Endothelial cell of umbilical vein (primary cell): ENCODE results near the gene TNIK. TPM values are rescaled to one million over a fixed set of nuclear protein-coding genes. Genes with fewer than 3 reads are reported as not detected.

ENCODE experiments used
- BruUV-seq: library from RNA; stranded (reverse); fragments of 400-500 nt; replicated peaks from 2 replicates; lab custom pipeline; 2021; lab: Mats Ljungman, UMichigan
- CTCF ChIA-PET: fragments of 300-600, 350-600 bp; sonication (Branson Sonifier 250); formaldehyde crosslinking; loops from one replicate; lab custom pipeline; 2021; ENCODE audit warnings: antibody characterized with exemption, inconsistent platforms; lab: Charles Lee
- POLR2A ChIA-PET: fragments of 300-600, 350-600 bp; sonication (Branson Sonifier 250); formaldehyde crosslinking; loops from one replicate; lab custom pipeline; 2021; ENCODE audit warnings: antibody characterized with exemption, inconsistent platforms; lab: Charles Lee
- DNase-seq: peaks from one replicate; pipeline ENCODE4 v3.0.0-alpha.2; 2011; ENCODE audit warnings: low read depth, low spot score
- FAIRE-seq: peaks from 2 replicates; lab custom pipeline; 2011; peaks lifted over from hg19 to GRCh38; lab: Jason Lieb, UNC
- H2AFZ ChIP-seq: 2 replicates; pipeline ENCODE4 v1.6.0; 2012; ENCODE audit warnings: low read depth, low read length, control low read depth, inconsistent platforms
- H3K27ac ChIP-seq: 2 replicates; pipeline ENCODE4 v1.5.1; 2011; ENCODE audit warnings: low read depth, mild to moderate bottlenecking, control low read depth, low read length, moderate library complexity; ENCODE audit not compliant: insufficient read depth
- H3K27me3 ChIP-seq, 2 experiments: 2 replicates each; pipeline versions ENCODE4 v1.6.0 to v1.6.1; 2011; ENCODE audit warnings: low read length in 2 of 2, mixed read lengths in 1 of 2; ENCODE audit not compliant: control insufficient read depth in 2 of 2, insufficient read depth in 2 of 2
- H3K36me3 ChIP-seq, 2 experiments: 2 replicates in 1 of 2; 3 replicates in 1 of 2; pipeline ENCODE4 v1.5.1; 2011; ENCODE audit warnings: low read length in 2 of 2, mild to moderate bottlenecking in 1 of 2, moderate library complexity in 1 of 2; ENCODE audit not compliant: control insufficient read depth in 2 of 2, insufficient read depth in 2 of 2; ENCODE audit errors: extremely low read depth in 1 of 2
- H3K4me1 ChIP-seq: 3 replicates; pipeline ENCODE4 v1.5.1; 2011; ENCODE audit warnings: mild to moderate bottlenecking, low read length; ENCODE audit not compliant: control insufficient read depth, insufficient read depth; ENCODE audit errors: extremely low read depth
- H3K4me2 ChIP-seq: 2 replicates; pipeline ENCODE4 v1.6.1; 2011; ENCODE audit warnings: low read length, control low read depth, mixed read lengths; ENCODE audit not compliant: insufficient read depth
- H3K4me3 ChIP-seq, 3 experiments: fragments of 200-600 bp in 1 of 3; sonication (generic), shearing (Covaris generic) in 1 of 3; replicated peaks in 1 of 3; 2 replicates each; pipeline ENCODE4 v1.5.1; 2011 to 2016; ENCODE audit warnings: control low read depth in 3 of 3, low read length in 3 of 3, mild to moderate bottlenecking in 2 of 3, inconsistent platforms in 1 of 3, low read depth in 1 of 3, moderate library complexity in 1 of 3; ENCODE audit not compliant: insufficient read depth in 1 of 3
- H3K79me2 ChIP-seq: 2 replicates; pipeline ENCODE4 v1.6.0; 2012; ENCODE audit warnings: low read length, inconsistent platforms; ENCODE audit not compliant: control insufficient read depth, insufficient read depth
- H3K9ac ChIP-seq: replicated peaks from 2 replicates; pipeline ENCODE3; 2011; ENCODE audit warnings: low read length, control low read depth; ENCODE audit not compliant: insufficient read depth; ENCODE audit errors: extremely low read depth
- H3K9me1 ChIP-seq: replicated peaks from 3 replicates; pipeline ENCODE4 v1.6.0; 2011; ENCODE audit warnings: mild to moderate bottlenecking, low read length; ENCODE audit not compliant: control insufficient read depth, insufficient read depth; ENCODE audit errors: extremely low read depth
- H3K9me3 ChIP-seq: replicated peaks from 2 replicates; pipeline ENCODE4 v1.5.1; 2012; ENCODE audit warnings: low read length, inconsistent platforms; ENCODE audit not compliant: control insufficient read depth, insufficient read depth
- H4K20me1 ChIP-seq: replicated peaks from 2 replicates; pipeline ENCODE3; 2011; ENCODE audit warnings: mild to moderate bottlenecking, low read length; ENCODE audit not compliant: control insufficient read depth, insufficient read depth; ENCODE audit errors: extremely low read depth
- EZH2 ChIP-seq: IDR thresholded peaks from 2 replicates; pipeline ENCODE4 v1.6.1; 2012; ENCODE audit warnings: borderline replicate concordance, low read depth, mild to moderate bottlenecking, moderate library complexity, low read length, inconsistent platforms; ENCODE audit not compliant: severe bottlenecking
- FOS ChIP-seq: IDR thresholded peaks from 2 replicates; pipeline ENCODE4 v1.6.1; 2011; ENCODE audit warnings: mild to moderate bottlenecking, low read length, moderate library complexity, borderline replicate concordance; ENCODE audit not compliant: insufficient read depth
- GATA2 ChIP-seq: IDR thresholded peaks from 2 replicates; pipeline ENCODE4 v1.7.0; 2011; ENCODE audit warnings: low read depth, mild to moderate bottlenecking, moderate library complexity, mixed read lengths, low read length; ENCODE audit not compliant: insufficient read length, insufficient read depth
- JUN ChIP-seq: IDR thresholded peaks from 2 replicates; pipeline ENCODE4 v1.6.1; 2011; ENCODE audit warnings: borderline replicate concordance, low read depth; ENCODE audit not compliant: insufficient read length, insufficient read depth
- MYC ChIP-seq: IDR thresholded peaks from one replicate; pipeline ENCODE4 v1.6.1; 2011; ENCODE audit warnings: mild to moderate bottlenecking, low read depth, low read length
- POLR2A ChIP-seq: IDR thresholded peaks from 2 replicates; pipeline ENCODE4 v1.6.1; 2012; ENCODE audit warnings: low read depth, mild to moderate bottlenecking, control low read depth, low read length
- POLR2AphosphoS5 ChIP-seq: IDR thresholded peaks from 2 replicates; pipeline ENCODE4 v1.6.1; 2012; ENCODE audit warnings: low read depth, mild to moderate bottlenecking, control low read depth, low read length, moderate library complexity; ENCODE audit not compliant: insufficient read depth
- dilution Hi-C: fragments of 300-500 bp; cut with MboI; formaldehyde crosslinking; loops from one replicate; pipeline ENCODE4 v1.15.0; 2019; ENCODE audit warnings: low sequenced_read_pairs; ENCODE audit not compliant: extremely low pct_ligation_motif_present
- intact Hi-C: fragments of 100-400 bp; cut with micrococcal nuclease; formaldehyde crosslinking; loops from one replicate; pipeline ENCODE4 v1.10.0; 2022
- polyA plus RNA-seq, 4 experiments: library from polyadenylated mRNA; depleted of rRNA in 3 of 4; stranded (reverse) in 3 of 4; unstranded in 1 of 4; fragments of >200 nt; gene quantifications; 2 replicates each; pipeline versions ENCODE4 v1.2.1 to v1.2.3, GENCODE V29; 2011 to 2012; ENCODE audit warnings: missing spikeins in 1 of 4
- total RNA-seq: library from RNA; stranded (reverse); gene quantifications from 2 replicates; pipeline ENCODE4 v1.2.3, GENCODE V29; 2021
- TF ChIP-seq, protein P1 (sequence below): IDR thresholded peaks from 2 replicates; pipeline ENCODE4 v1.6.1; 2011; ENCODE audit not compliant: insufficient read depth, insufficient read length
- TF ChIP-seq, protein P2 (sequence below), 2 donors: IDR thresholded peaks; 1 replicate in 1 of 2; 2 replicates in 1 of 2; pipeline ENCODE4 v1.5.1; 2011; ENCODE audit warnings: low read length in 2 of 2, mild to moderate bottlenecking in 2 of 2, moderate library complexity in 2 of 2, control low read depth in 1 of 2, inconsistent platforms in 1 of 2, low read depth in 1 of 2; ENCODE audit not compliant: insufficient read depth in 1 of 2; ENCODE audit errors: extremely low read depth in 1 of 2

Gene TNIK
- total and polyA plus RNA-seq, 2 donors (not counting 3 experiments of a cell fraction or from before 2014, with no cell fraction given): 10.9 to 39.7 TPM

DNA sequence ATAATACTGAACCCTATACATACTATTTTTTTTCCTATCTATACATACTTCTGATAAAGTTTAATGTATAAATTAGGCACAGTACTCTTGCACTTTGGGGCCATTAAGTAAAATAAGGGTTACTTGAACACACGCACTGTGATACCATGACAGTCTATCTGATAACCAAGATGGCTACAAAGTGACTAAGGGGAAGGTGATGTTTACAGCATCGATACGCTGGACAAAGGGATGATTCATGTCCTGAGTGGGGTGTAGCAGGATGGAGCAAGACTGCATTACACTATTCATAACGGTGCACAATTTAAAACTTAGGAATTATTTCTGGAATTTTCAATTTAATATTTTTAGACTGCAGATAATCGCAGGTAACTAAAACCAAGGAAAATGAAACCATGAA lies 403.7 kb downstream of the TNIK start:
- peak overlapping the region; percentile 19 for H3K4me2 ChIP-seq
- FAIRE-seq: peak; percentile 86

DNA sequence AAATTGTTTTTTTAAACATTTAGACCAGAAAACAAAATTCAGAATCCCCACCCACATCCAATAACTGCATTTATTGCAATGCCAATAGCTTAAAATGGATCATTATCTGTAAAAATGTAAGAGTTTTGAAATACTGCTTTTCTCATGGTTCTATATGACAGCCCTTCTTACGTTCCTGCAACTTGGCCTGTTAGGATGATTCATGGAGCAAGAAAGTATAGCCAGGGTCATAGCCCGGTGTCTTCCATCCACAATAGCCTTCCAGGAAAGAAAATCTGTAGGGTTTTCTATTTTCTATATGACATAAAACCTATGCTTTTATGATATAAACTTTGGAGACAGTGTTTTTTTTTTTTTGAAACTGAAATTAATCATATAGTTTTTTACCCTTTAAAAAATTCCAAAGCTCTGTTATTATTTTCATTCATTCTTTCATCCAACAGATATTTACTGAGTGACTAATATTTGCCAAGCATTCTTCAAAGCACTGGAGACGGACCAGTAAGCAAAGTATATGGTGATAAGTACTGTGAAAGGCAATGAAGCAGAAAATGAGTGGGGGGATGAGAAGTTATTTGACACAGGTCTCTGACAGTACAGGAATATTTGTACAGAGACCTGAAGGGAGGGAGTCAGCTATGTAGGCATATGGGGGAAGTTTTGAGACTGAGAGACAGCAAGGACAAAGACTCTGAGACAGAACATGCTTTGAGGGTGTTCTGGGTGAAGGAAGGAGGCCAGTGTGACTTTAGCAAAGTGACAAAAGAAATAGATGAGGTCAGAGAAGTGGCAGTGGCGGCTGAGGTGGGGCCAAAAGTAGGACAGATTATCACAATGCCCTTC lies 404.6 kb downstream of the TNIK start:
- dilution Hi-C loops (no loop called here), intact Hi-C loops (no loop called here)
- peaks cover 17% of the 10 kb centered on the region for H3K4me1 ChIP-seq
- no peaks in the 10 kb centered on the region for H3K9me1 ChIP-seq
- ChIA-PET POLR2A (interaction anchor here (0.7 kb wide), 1 partner anchor 185 kb away, joined by 3 read pairs; the partner anchor contains the start of gene RPL22L1), CTCF (interaction anchor here (1.0 kb wide), 3 partner anchors 13 to 506 kb away, joined by 3 to 4 read pairs (median 3); no protein-coding TSS in a partner anchor)
- peak; percentile 11 for DNase-seq
- no peak overlapping the region for H3K4me3 ChIP-seq
- H3K27ac ChIP-seq: peak overlapping the region; percentile 37
- H3K4me2 ChIP-seq: no peak overlapping the region
- TF ChIP-seq POLR2AphosphoS5: no peak
- TF ChIP-seq EZH2: no peak
- TF ChIP-seq MYC: no peak
- peak; percentile 10 for TF ChIP-seq FOS
- TF ChIP-seq, protein P1, sequence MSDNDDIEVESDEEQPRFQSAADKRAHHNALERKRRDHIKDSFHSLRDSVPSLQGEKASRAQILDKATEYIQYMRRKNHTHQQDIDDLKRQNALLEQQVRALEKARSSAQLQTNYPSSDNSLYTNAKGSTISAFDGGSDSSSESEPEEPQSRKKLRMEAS: no peak
- TF ChIP-seq, protein P2, sequence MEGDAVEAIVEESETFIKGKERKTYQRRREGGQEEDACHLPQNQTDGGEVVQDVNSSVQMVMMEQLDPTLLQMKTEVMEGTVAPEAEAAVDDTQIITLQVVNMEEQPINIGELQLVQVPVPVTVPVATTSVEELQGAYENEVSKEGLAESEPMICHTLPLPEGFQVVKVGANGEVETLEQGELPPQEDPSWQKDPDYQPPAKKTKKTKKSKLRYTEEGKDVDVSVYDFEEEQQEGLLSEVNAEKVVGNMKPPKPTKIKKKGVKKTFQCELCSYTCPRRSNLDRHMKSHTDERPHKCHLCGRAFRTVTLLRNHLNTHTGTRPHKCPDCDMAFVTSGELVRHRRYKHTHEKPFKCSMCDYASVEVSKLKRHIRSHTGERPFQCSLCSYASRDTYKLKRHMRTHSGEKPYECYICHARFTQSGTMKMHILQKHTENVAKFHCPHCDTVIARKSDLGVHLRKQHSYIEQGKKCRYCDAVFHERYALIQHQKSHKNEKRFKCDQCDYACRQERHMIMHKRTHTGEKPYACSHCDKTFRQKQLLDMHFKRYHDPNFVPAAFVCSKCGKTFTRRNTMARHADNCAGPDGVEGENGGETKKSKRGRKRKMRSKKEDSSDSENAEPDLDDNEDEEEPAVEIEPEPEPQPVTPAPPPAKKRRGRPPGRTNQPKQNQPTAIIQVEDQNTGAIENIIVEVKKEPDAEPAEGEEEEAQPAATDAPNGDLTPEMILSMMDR (IDR thresholded peaks at IDR 0.05; ENCODE audit: extremely low read depth in 1 of 2, insufficient read depth in 1 of 2, low read depth in 1 of 2, low read length in 2 of 2): no peak
- TF ChIP-seq JUN: no peak
- no peak for TF ChIP-seq POLR2A
- H2AFZ ChIP-seq: peak overlapping the region; percentile 31
- no TSS peak for BruUV-seq
- no peaks in the 10 kb centered on the region for H3K79me2 ChIP-seq
- no peaks in the 10 kb centered on the region for H3K36me3 ChIP-seq
- H3K27me3 ChIP-seq: no peaks in the 10 kb centered on the region
- no peak for FAIRE-seq
- no peaks in the 10 kb centered on the region for H4K20me1 ChIP-seq
- no peaks in the 10 kb centered on the region for H3K9me3 ChIP-seq
- no peak overlapping the region for H3K9ac ChIP-seq

More for the DNA sequence above, 403.7 kb downstream of the TNIK start:
- no peaks in the 10 kb centered on the region for H3K9me1 ChIP-seq
- no peak overlapping the region for H3K9ac ChIP-seq
- H3K79me2 ChIP-seq: no peaks in the 10 kb centered on the region
- no peaks in the 10 kb centered on the region for H3K27me3 ChIP-seq
- dilution Hi-C loops: no loop called here
- BruUV-seq: no TSS peak
- peak; percentile 75 for DNase-seq
- no peak overlapping the region for H3K4me3 ChIP-seq
- intact Hi-C loops: no loop called here
- H3K9me3 ChIP-seq: no peaks in the 10 kb centered on the region
- CTCF ChIA-PET: no interaction called here
- H2AFZ ChIP-seq: no peak overlapping the region
- H3K4me1 ChIP-seq: peaks cover 17% of the 10 kb centered on the region
- POLR2A ChIA-PET: no interaction called here
- no peaks in the 10 kb centered on the region for H4K20me1 ChIP-seq
- no peaks in the 10 kb centered on the region for H3K36me3 ChIP-seq
- TF ChIP-seq, protein P1: no peak
- TF ChIP-seq GATA2 (peak; percentile 62), FOS (peak; percentile 91), JUN (peak; percentile 45), EZH2 (no peak), POLR2AphosphoS5 (peak; percentile 66)
- peak overlapping the region; percentile 47 for H3K27ac ChIP-seq
